Subcutaneous adipose tissue (tissue), 4 donors: ENCODE data around the gene ELAVL4. TPM values are rescaled to one million over a fixed set of nuclear protein-coding genes. Genes with fewer than 3 reads are reported as not detected.

Source experiments
- total RNA-seq, 4 donors: library from RNA; depleted of rRNA; stranded (reverse); fragments of >200 nt; gene quantifications; one replicate each; pipeline ENCODE4 v1.1.0, GENCODE V29; 2016
- TF ChIP-seq, protein P1 (sequence below): fragments of 450-650 bp; IDR thresholded peaks from one replicate; pipeline ENCODE4 v1.5.1; 2016; ENCODE audit warnings: low read depth, mild to moderate bottlenecking, control low read depth, antibody characterized with exemption, moderate library complexity

ELAVL4 gene
- total RNA-seq, 4 donors from 2014 or later, result 0.34 to 0.38 TPM; not detected in 2

DNA sequence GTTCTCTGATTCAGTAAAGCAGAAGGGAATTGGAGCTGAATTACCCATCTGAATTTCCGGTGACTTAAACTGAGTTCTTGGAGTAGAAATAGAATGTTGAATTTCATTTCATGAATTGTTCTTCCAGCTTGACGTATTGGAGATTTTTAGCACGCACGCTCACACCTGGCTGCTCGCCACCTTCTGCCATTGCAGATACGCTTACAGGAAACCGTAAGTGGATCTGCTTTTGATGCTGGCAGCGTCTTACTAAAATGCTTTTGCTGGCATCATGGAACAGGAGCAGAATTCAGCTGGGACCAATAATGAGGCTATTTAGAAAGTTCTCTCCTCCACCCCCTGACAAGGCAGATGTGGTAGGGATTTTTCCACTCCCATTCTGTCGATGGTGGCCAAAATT, 17.7 kb upstream of the ELAVL4 start:
- TF ChIP-seq, protein P1, sequence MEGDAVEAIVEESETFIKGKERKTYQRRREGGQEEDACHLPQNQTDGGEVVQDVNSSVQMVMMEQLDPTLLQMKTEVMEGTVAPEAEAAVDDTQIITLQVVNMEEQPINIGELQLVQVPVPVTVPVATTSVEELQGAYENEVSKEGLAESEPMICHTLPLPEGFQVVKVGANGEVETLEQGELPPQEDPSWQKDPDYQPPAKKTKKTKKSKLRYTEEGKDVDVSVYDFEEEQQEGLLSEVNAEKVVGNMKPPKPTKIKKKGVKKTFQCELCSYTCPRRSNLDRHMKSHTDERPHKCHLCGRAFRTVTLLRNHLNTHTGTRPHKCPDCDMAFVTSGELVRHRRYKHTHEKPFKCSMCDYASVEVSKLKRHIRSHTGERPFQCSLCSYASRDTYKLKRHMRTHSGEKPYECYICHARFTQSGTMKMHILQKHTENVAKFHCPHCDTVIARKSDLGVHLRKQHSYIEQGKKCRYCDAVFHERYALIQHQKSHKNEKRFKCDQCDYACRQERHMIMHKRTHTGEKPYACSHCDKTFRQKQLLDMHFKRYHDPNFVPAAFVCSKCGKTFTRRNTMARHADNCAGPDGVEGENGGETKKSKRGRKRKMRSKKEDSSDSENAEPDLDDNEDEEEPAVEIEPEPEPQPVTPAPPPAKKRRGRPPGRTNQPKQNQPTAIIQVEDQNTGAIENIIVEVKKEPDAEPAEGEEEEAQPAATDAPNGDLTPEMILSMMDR, result no peak

DNA sequence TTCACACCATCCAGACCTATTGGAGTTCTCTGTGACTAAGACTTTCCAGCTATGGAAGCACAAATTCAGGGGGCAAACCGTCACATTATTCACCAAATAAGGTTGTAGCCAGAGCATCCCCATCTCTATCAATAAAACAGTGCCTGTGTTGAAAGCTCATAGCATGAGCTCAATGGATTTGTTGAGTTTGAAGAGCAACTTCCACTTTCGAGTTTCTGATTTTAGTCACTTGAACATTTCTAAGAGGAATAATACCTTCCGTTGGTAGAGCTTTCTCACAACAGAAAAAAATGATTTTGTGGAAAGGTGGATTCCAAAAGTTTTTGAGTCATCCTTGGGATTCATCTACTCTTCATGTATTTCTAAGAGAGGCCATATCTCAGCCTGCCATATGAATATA, 13.0 kb upstream of the ELAVL4 start:
- TF ChIP-seq, protein P1, result no peak

DNA sequence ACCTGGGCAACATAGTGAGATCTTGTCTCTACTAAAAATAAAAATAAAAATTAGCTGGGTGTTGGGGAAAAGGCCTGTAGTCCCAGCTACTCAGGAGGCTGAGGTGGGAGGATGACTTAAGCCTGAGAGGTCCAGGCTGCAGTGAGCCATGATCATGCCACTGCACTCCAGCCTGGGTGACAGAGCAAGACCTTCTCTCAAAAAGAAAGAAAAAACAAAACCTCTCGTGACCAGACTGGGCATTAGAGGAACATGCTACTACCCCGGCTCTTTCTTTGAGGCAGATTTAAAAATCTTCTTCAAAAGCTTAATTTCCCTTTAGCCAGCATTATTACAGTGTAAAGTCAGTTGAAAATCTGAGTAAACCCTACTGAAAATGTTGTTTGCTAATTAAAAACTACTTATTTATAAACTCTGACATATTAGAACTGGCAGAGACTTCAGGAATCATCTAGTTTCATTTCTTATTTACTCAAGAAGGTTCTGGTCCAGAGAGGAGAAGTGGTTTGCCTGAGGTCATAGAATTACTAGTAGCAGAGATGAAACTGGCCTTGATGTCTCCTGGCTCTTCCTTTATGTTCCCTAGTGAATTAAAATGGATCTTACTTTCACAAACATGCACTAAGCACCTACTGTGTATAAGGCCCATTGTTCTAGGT, 11.6 kb upstream of the ELAVL4 start:
- TF ChIP-seq, protein P1, result no peak

DNA sequence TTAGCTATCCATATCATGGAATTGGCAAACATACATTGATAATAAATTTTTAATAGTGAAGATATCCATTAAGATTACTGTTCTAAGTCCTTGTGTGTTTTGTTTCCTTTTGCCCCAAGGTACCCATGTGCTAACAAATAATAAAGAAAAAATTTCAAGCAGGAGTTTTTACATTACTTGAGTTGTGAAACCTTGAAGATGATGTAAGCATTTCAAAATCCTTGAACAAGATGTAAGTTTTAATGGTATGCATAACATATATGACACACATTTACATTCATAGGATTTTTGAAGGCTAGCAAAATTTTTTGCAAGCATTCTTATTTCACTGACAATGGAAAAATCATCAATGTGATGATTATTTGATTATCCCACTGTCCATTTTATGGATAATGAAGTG, 10.9 kb upstream of the ELAVL4 start:
- TF ChIP-seq, protein P1, result no peak

DNA sequence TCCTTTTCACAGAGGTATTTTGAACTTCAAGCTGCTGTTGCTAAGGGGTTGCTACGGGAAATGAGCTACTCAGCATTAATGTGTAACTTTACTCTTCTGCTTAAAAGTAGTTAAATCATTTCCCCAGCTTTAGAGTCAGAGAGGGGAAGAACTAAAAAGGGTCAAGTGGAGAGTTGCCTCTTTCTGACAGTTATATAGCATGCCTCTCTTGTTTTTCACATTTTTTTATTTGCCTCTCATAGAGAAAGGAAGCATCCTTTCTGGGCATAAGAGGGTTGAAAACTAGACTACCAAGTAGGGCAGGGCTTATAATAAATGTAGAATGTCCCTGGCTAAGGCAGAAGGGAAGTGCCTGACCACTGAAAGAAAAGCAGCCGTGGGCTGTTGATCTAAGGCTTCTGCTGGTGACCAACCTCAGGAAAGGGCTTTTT, 10.1 kb upstream of the ELAVL4 start:
- TF ChIP-seq, protein P1, result no peak

DNA sequence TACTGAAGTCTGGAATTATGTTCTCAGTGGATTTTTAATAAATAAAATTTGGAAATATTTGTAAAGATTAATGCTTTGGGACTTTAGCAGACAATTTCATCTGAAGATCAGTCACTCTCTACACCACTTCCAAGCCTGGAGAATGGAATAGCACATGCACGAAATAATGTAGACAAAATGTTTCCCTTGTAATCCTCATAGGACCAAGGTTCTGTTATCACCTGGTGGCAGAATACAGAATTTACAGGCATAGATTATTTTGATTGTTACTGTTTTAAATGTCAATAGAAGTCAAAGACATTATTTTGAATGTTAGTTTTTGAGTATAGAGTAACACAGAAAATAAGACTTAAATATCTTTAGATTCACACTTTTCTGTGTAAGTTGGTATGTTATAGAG, 9.1 kb upstream of the ELAVL4 start:
- TF ChIP-seq, protein P1, result no peak

DNA sequence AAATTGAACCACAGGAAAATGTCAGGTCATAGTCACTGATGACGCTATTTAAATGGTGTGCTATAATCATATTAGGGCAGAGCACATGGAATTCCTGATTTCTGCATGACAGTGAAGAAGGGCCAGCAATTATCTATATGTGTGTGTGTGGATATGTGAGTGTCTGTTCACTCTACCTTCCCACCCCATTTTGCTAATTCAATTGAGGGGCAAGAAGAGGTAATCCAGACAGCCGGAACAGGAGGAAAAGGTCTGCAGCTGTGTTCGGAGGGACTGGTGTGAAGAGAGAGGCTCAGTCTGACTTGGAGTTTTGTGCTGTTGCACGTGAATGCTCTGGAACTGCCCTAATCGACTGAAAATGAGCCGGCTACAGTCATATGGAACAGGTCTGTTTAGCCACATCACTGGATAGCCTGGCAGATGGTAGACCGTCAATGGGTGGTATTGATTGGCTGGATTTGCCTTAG, 5.1 kb upstream of the ELAVL4 start:
- TF ChIP-seq, protein P1, result no peak
